ENCODE results near the gene ADAM19.

The ADAM19 gene

GRCh38 chr5:157513182-157513581 lies 62.4 kb downstream of the ADAM19 start:
- no peak for DNase-seq

GRCh38 chr5:157511651-157512644 lies 63.6 kb downstream of the ADAM19 start:
- DNase-seq = peak; percentile 85

GRCh38 chr5:157510682-157511081 lies 64.9 kb downstream of the ADAM19 start:
- DNase-seq = no peak

GRCh38 chr5:157509587-157509986 lies 66.0 kb downstream of the ADAM19 start:
- no peak for DNase-seq

- DNase-seq = no peak
Observed at GRCh38 chr5:157509093-157509492, 66.5 kb downstream of the ADAM19 start.

- peak; percentile 63 for DNase-seq
Observed at GRCh38 chr5:157506981-157507780, 68.4 kb downstream of the ADAM19 start.

- DNase-seq = no peak
Observed at GRCh38 chr5:157506066-157506590, 69.4 kb downstream of the ADAM19 start.

GRCh38 chr5:157505496-157505895 lies 70.1 kb downstream of the ADAM19 start:
- DNase-seq = no peak

GRCh38 chr5:157504053-157504452 lies 71.5 kb downstream of the ADAM19 start:
- no peak for DNase-seq

GRCh38 chr5:157502143-157502647 lies 73.4 kb downstream of the ADAM19 start:
- no peak for DNase-seq

GRCh38 chr5:157497875-157498611 lies 77.5 kb downstream of the ADAM19 start:
- DNase-seq = no peak

- DNase-seq = no peak
Observed at GRCh38 chr5:157496864-157497263, 78.7 kb downstream of the ADAM19 start.

GRCh38 chr5:157494178-157494832 lies 81.3 kb downstream of the ADAM19 start:
- no peak for DNase-seq

GRCh38 chr5:157492886-157493285 lies 82.7 kb downstream of the ADAM19 start:
- no peak for DNase-seq

GRCh38 chr5:157491471-157491995 lies 84.0 kb downstream of the ADAM19 start:
- no peak for DNase-seq

GRCh38 chr5:157487358-157487757 lies 88.2 kb downstream of the ADAM19 start:
- DNase-seq = no peak

- DNase-seq = no peak
Observed at GRCh38 chr5:157486861-157487260, 88.7 kb downstream of the ADAM19 start.

GRCh38 chr5:157486221-157486681 lies 89.3 kb downstream of the ADAM19 start:
- DNase-seq = no peak

GRCh38 chr5:157485811-157486210 lies 89.8 kb downstream of the ADAM19 start:
- no peak for DNase-seq

- DNase-seq = no peak
Observed at GRCh38 chr5:157485340-157485739, 90.2 kb downstream of the ADAM19 start.

- no peak for DNase-seq
Observed at GRCh38 chr5:157484768-157485167, 90.8 kb downstream of the ADAM19 start.

All from right hindlimb (tissue), 1 donor.